ENCODE measurements around the gene PLCH2.

DNA sequence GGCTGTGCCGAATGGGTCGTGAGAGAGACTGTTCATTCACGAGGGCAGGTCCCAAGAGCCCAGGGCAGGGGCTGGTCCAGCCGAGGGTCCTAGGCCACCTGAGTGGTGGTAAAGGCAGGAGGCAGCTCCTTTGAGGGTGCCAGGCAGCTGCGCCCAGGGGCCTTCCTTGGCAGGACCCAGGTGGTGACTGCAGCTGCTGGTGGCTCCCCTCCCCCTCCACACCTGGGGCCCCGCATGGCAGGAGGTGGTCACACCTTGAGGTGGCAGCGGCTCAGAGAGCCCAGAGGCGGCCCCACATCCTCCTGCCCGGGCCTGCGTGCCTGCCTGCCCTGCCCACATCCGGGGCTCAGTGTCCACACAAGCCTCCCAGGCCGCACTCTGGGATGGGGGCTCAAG lies 9.8 kb upstream of the PLCH2 start:
- TF ChIP-seq TAF1 (IDR thresholded peaks at IDR 0.05; ENCODE audit: low read depth) (no peak), MXI1 (conservative IDR thresholded peaks at IDR 0.05; ENCODE audit: poor library complexity, severe bottlenecking) (no peak), POLR2AphosphoS5 (IDR thresholded peaks at IDR 0.05) (no peak), RAD21 (conservative IDR thresholded peaks at IDR 0.05) (no peak), EP300 (conservative IDR thresholded peaks at IDR 0.05; ENCODE audit: poor library complexity, severe bottlenecking) (no peak), EZH2 (IDR thresholded peaks at IDR 0.05; ENCODE audit: borderline replicate concordance, insufficient read depth, low read length, poor library complexity, severe bottlenecking) (no peak)
- TF ChIP-seq, protein P1, sequence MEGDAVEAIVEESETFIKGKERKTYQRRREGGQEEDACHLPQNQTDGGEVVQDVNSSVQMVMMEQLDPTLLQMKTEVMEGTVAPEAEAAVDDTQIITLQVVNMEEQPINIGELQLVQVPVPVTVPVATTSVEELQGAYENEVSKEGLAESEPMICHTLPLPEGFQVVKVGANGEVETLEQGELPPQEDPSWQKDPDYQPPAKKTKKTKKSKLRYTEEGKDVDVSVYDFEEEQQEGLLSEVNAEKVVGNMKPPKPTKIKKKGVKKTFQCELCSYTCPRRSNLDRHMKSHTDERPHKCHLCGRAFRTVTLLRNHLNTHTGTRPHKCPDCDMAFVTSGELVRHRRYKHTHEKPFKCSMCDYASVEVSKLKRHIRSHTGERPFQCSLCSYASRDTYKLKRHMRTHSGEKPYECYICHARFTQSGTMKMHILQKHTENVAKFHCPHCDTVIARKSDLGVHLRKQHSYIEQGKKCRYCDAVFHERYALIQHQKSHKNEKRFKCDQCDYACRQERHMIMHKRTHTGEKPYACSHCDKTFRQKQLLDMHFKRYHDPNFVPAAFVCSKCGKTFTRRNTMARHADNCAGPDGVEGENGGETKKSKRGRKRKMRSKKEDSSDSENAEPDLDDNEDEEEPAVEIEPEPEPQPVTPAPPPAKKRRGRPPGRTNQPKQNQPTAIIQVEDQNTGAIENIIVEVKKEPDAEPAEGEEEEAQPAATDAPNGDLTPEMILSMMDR (IDR thresholded peaks at IDR 0.05; ENCODE audit: poor library complexity, severe bottlenecking): no peak
- TF ChIP-seq, protein P2, sequence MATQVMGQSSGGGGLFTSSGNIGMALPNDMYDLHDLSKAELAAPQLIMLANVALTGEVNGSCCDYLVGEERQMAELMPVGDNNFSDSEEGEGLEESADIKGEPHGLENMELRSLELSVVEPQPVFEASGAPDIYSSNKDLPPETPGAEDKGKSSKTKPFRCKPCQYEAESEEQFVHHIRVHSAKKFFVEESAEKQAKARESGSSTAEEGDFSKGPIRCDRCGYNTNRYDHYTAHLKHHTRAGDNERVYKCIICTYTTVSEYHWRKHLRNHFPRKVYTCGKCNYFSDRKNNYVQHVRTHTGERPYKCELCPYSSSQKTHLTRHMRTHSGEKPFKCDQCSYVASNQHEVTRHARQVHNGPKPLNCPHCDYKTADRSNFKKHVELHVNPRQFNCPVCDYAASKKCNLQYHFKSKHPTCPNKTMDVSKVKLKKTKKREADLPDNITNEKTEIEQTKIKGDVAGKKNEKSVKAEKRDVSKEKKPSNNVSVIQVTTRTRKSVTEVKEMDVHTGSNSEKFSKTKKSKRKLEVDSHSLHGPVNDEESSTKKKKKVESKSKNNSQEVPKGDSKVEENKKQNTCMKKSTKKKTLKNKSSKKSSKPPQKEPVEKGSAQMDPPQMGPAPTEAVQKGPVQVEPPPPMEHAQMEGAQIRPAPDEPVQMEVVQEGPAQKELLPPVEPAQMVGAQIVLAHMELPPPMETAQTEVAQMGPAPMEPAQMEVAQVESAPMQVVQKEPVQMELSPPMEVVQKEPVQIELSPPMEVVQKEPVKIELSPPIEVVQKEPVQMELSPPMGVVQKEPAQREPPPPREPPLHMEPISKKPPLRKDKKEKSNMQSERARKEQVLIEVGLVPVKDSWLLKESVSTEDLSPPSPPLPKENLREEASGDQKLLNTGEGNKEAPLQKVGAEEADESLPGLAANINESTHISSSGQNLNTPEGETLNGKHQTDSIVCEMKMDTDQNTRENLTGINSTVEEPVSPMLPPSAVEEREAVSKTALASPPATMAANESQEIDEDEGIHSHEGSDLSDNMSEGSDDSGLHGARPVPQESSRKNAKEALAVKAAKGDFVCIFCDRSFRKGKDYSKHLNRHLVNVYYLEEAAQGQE (IDR thresholded peaks at IDR 0.05; ENCODE audit: borderline replicate concordance): no peak
